HG03066 (cell line): ENCODE results near the gene RPS27.

Source experiments
- ATAC-seq: cut with Tn5 transposase; IDR thresholded peaks from one replicate; pipeline ENCODE4 v1.9.1; 2021; ENCODE audit warnings: low read depth; ENCODE audit not compliant: unreplicated experiment

Gene RPS27

GRCh38 chr1:153990468-153991150 is at the start of gene RPS27:
TSS of gene RPS27 (plus strand) at chr1:153990762. CDS start at chr1:153990797, 35 bp downstream.
- peak; percentile 59 for ATAC-seq

- no peak for ATAC-seq
These were observed 48.5 kb upstream of the RPS27 start for GRCh38 chr1:153941826-153942725.

GRCh38 chr1:153942766-153943549 is 47.6 kb upstream of the RPS27 start:
- ATAC-seq = no peak

GRCh38 chr1:153944005-153944826 is 46.3 kb upstream of the RPS27 start:
- ATAC-seq = no peak

GRCh38 chr1:153944827-153945117 is 45.8 kb upstream of the RPS27 start:
- ATAC-seq = no peak

- ATAC-seq = no peak
These were observed 45.3 kb upstream of the RPS27 start for GRCh38 chr1:153945131-153945794.

- ATAC-seq = peak; percentile 76
These were observed 44.6 kb upstream of the RPS27 start for GRCh38 chr1:153945795-153946621.

- ATAC-seq = peak; percentile 62
These were observed 43.8 kb upstream of the RPS27 start, which contains the start of gene DENND4B for GRCh38 chr1:153946622-153947241. TSS of gene DENND4B (minus strand) at chr1:153946718. CDS start at chr1:153944374, 2,344 bp downstream.

- ATAC-seq = no peak
These were observed 39.4 kb upstream of the RPS27 start for GRCh38 chr1:153951183-153951582.

GRCh38 chr1:153951801-153952200 is 38.8 kb upstream of the RPS27 start:
- ATAC-seq = no peak

- no peak for ATAC-seq
These were observed 36.6 kb upstream of the RPS27 start for GRCh38 chr1:153953859-153954365.

GRCh38 chr1:153954826-153955225 is 35.7 kb upstream of the RPS27 start:
- ATAC-seq = no peak

- no peak for ATAC-seq
These were observed 33.4 kb upstream of the RPS27 start for GRCh38 chr1:153956997-153957715.

GRCh38 chr1:153957744-153958110 is 32.8 kb upstream of the RPS27 start:
- ATAC-seq = peak; percentile 18

- peak; percentile 78 for ATAC-seq
These were observed 32.2 kb upstream of the RPS27 start, which contains the start of gene CRTC2 for GRCh38 chr1:153958111-153958960. TSS of gene CRTC2 (minus strand) at chr1:153958612. CDS start at chr1:153958497, 115 bp downstream.

- no peak for ATAC-seq
These were observed 31.7 kb upstream of the RPS27 start for GRCh38 chr1:153958961-153959260.

GRCh38 chr1:153959454-153959853 is 31.1 kb upstream of the RPS27 start:
- no peak for ATAC-seq
